Measurements from ENCODE around the gene NFATC4.

GRCh38 chr14:24422694-24423601, 55.0 kb downstream of the NFATC4 start:
- no peak for TF ChIP-seq ATF1 (CRISPR knock-in tag; IDR thresholded peaks at IDR 0.05)
- TF ChIP-seq, protein P1, sequence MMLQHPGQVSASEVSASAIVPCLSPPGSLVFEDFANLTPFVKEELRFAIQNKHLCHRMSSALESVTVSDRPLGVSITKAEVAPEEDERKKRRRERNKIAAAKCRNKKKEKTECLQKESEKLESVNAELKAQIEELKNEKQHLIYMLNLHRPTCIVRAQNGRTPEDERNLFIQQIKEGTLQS (CRISPR knock-in tag; conservative IDR thresholded peaks at IDR 0.05), result no peak
- TF ChIP-seq CTCF (IDR thresholded peaks at IDR 0.05), result no peak
- no peak for TF ChIP-seq SP1 (CRISPR knock-in tag; conservative IDR thresholded peaks at IDR 0.05)
- TF ChIP-seq CREB1 (CRISPR knock-in tag; IDR thresholded peaks at IDR 0.05), result no peak
- TF ChIP-seq, protein P2, sequence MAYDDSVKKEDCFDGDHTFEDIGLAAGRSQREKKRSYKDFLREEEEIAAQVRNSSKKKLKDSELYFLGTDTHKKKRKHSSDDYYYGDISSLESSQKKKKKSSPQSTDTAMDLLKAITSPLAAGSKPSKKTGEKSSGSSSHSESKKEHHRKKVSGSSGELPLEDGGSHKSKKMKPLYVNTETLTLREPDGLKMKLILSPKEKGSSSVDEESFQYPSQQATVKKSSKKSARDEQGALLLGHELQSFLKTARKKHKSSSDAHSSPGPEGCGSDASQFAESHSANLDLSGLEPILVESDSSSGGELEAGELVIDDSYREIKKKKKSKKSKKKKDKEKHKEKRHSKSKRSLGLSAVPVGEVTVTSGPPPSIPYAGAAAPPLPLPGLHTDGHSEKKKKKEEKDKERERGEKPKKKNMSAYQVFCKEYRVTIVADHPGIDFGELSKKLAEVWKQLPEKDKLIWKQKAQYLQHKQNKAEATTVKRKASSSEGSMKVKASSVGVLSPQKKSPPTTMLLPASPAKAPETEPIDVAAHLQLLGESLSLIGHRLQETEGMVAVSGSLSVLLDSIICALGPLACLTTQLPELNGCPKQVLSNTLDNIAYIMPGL (CRISPR knock-in tag; IDR thresholded peaks at IDR 0.05), result no peak
- no peak for TF ChIP-seq E2F4 (CRISPR knock-in tag; IDR thresholded peaks at IDR 0.05; ENCODE audit: borderline replicate concordance, low read depth)
- TF ChIP-seq ELF4 (CRISPR knock-in tag; IDR thresholded peaks at IDR 0.05; ENCODE audit: low read depth), result no peak
- TF ChIP-seq ZNF232 (CRISPR knock-in tag; IDR thresholded peaks at IDR 0.05), result no peak
- TF ChIP-seq GABPB1 (CRISPR knock-in tag; IDR thresholded peaks at IDR 0.05), result no peak
- TF ChIP-seq ATF6 (CRISPR knock-in tag; IDR thresholded peaks at IDR 0.05), result no peak
- TF ChIP-seq, protein P3, sequence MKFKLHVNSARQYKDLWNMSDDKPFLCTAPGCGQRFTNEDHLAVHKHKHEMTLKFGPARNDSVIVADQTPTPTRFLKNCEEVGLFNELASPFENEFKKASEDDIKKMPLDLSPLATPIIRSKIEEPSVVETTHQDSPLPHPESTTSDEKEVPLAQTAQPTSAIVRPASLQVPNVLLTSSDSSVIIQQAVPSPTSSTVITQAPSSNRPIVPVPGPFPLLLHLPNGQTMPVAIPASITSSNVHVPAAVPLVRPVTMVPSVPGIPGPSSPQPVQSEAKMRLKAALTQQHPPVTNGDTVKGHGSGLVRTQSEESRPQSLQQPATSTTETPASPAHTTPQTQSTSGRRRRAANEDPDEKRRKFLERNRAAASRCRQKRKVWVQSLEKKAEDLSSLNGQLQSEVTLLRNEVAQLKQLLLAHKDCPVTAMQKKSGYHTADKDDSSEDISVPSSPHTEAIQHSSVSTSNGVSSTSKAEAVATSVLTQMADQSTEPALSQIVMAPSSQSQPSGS (CRISPR knock-in tag; IDR thresholded peaks at IDR 0.05; ENCODE audit: borderline replicate concordance, low read depth), result no peak
- no peak for TF ChIP-seq FOXK1 (CRISPR knock-in tag; IDR thresholded peaks at IDR 0.05)
- TF ChIP-seq, protein P4, sequence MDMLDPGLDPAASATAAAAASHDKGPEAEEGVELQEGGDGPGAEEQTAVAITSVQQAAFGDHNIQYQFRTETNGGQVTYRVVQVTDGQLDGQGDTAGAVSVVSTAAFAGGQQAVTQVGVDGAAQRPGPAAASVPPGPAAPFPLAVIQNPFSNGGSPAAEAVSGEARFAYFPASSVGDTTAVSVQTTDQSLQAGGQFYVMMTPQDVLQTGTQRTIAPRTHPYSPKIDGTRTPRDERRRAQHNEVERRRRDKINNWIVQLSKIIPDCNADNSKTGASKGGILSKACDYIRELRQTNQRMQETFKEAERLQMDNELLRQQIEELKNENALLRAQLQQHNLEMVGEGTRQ (CRISPR knock-in tag; IDR thresholded peaks at IDR 0.05), result no peak
